A673 (cell line): ENCODE results near the gene GABRR2. TPM values are rescaled to one million over a fixed set of nuclear protein-coding genes. Genes with fewer than 3 reads are reported as not detected.
"Not testable (repeated sequence)": the region's sequence is repeated elsewhere in the genome, so short reads cannot be mapped to it uniquely, and the experiment has no call there.

ENCODE experiments used
- BruUV-seq: library from RNA; stranded (reverse); fragments of 400-500 nt; replicated peaks from 2 replicates; lab custom pipeline; 2021; lab: Mats Ljungman, UMichigan
- CTCF ChIA-PET: fragments of 300-600 bp; sonication (Branson Sonifier 250); formaldehyde crosslinking; loops from one replicate; lab custom pipeline; 2022; ENCODE audit warnings: antibody characterized with exemption; lab: Charles Lee
- POLR2A ChIA-PET: fragments of 300-600 bp; sonication (Branson Sonifier 250); formaldehyde crosslinking; loops from one replicate; lab custom pipeline; 2022; ENCODE audit warnings: antibody characterized with exemption; ENCODE audit not compliant: low non-redundant PET; lab: Charles Lee
- DNase-seq: peaks from one replicate; pipeline ENCODE4 v3.0.0-alpha.2; 2015; ENCODE audit warnings: low spot score
- H3K27ac ChIP-seq: fragments of 200-600 bp; sonication (generic); 2 replicates; pipeline ENCODE4 v1.5.1; 2016; ENCODE audit warnings: mixed run types, low read depth, mild to moderate bottlenecking, mixed read lengths, antibody characterized with exemption, low read length; ENCODE audit not compliant: poor library complexity, severe bottlenecking
- H3K27me3 ChIP-seq: fragments of 200-600 bp; sonication (generic); replicated peaks from 2 replicates; pipeline ENCODE4 v1.6.1; 2017; ENCODE audit warnings: mixed run types, low read depth, mild to moderate bottlenecking, mixed read lengths, antibody characterized with exemption, low read length; ENCODE audit not compliant: insufficient read depth, poor library complexity
- H3K36me3 ChIP-seq: fragments of 200-600 bp; sonication (generic); 2 replicates; pipeline ENCODE4 v1.6.1; 2016; ENCODE audit warnings: mixed run types, mild to moderate bottlenecking, mixed read lengths, antibody characterized with exemption, low read length; ENCODE audit not compliant: insufficient read depth, poor library complexity, severe bottlenecking
- H3K4me1 ChIP-seq: fragments of 200-600 bp; sonication (generic); 2 replicates; pipeline ENCODE4 v1.6.1; 2017; ENCODE audit warnings: mixed run types, mild to moderate bottlenecking, mixed read lengths, antibody characterized with exemption, low read length; ENCODE audit not compliant: insufficient read depth, poor library complexity, severe bottlenecking
- H3K4me3 ChIP-seq: fragments of 200-600 bp; sonication (generic); 2 replicates; pipeline ENCODE4 v1.5.1; 2016; ENCODE audit warnings: low read depth, mixed run types, mild to moderate bottlenecking, mixed read lengths, low read length; ENCODE audit not compliant: poor library complexity, severe bottlenecking
- H3K9me3 ChIP-seq: fragments of 200-600 bp; sonication (generic); 2 replicates; pipeline ENCODE4 v1.6.1; 2016; ENCODE audit warnings: mixed run types, low read depth, mild to moderate bottlenecking, mixed read lengths, antibody characterized with exemption, low read length; ENCODE audit not compliant: poor library complexity, severe bottlenecking
- CTCF ChIP-seq: fragments of 300-800, 200-600 bp; sonication (generic); conservative IDR thresholded peaks from 2 replicates; pipeline ENCODE4 v1.5.1; 2017; ENCODE audit warnings: low read depth, mild to moderate bottlenecking, antibody characterized with exemption, low read length, moderate library complexity, mixed read lengths
- EZH2 ChIP-seq: fragments of 200-600 bp; sonication (generic); IDR thresholded peaks from 2 replicates; pipeline ENCODE4 v1.6.1; 2017; ENCODE audit warnings: borderline replicate concordance, low read depth, mild to moderate bottlenecking, mixed read lengths, antibody characterized with exemption, low read length; ENCODE audit not compliant: poor library complexity, severe bottlenecking
- intact Hi-C: fragments of 100-400 bp; cut with micrococcal nuclease; formaldehyde crosslinking; loops from one replicate; pipeline ENCODE4 v1.10.0; 2022; ENCODE audit not compliant: unreplicated experiment
- total RNA-seq: library from RNA; stranded (reverse); gene quantifications from 2 replicates; pipeline ENCODE4 v1.2.3, GENCODE V29; 2021

Gene GABRR2
- total RNA-seq, 1 experiment from 2014 or later, result 0.67 TPM

GRCh38 chr6:89239338-89239737, 75.8 kb downstream of the GABRR2 start:
- Histone ChIP-seq H3K27ac (no peak overlapping the region), H3K4me3 (no peak overlapping the region), H3K27me3 (no peaks in the 10 kb centered on the region), H3K4me1 (peaks cover 33% of the 10 kb centered on the region), H3K36me3 (no peaks in the 10 kb centered on the region), H3K9me3 (no peaks in the 10 kb centered on the region)
- peak; percentile 78 for DNase-seq
- POLR2A ChIA-PET, result interaction anchor here (0.6 kb wide), 2 partner anchors 15 to 111 kb away, joined by 4 to 7 read pairs; no protein-coding TSS in a partner anchor
- CTCF ChIA-PET, result interaction anchor here (0.6 to 0.7 kb wide), 4 partner anchors 16 to 576 kb away, joined by 3 to 5 read pairs (median 4); no protein-coding TSS in a partner anchor
- intact Hi-C loops, result no loop called here
- BruUV-seq, result no TSS peak
- TF ChIP-seq EZH2 (no peak), CTCF (peak; percentile 77)

- Histone ChIP-seq H3K4me3 (no peak overlapping the region), H3K27ac (no peak overlapping the region), H3K4me1 (peaks cover 17% of the 10 kb centered on the region), H3K27me3 (no peaks in the 10 kb centered on the region), H3K9me3 (no peaks in the 10 kb centered on the region), H3K36me3 (no peaks in the 10 kb centered on the region)
- ChIA-PET POLR2A (no interaction called here), CTCF (no interaction called here)
- intact Hi-C loops, result no loop called here
- no peak for TF ChIP-seq CTCF
- no peak for TF ChIP-seq EZH2
- DNase-seq, result no peak
- no TSS peak for BruUV-seq
Measured at GRCh38 chr6:89237158-89237557, 77.9 kb downstream of the GABRR2 start.

DNA sequence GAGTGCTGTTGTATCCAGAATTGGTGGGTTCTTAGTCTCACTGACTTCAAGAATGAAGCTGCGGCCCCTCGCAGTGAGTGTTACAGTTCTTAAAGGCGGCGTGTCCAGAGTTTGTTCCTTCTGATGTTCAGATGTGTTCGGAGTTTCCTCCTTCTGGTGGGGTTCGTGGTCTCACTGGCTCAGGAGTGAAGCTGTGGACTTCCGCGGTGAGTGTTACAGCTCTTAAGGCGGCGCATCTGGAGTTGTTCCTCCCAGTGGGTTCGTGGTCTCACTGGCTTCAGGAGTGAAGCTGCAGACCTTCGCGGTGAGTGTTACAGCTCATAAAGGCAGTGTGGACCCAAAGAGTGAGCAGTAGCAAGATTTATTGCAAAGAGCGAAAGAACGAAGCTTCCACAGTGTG, 81.5 kb downstream of the GABRR2 start:
- H3K9me3 ChIP-seq, H3K27ac ChIP-seq, POLR2A ChIA-PET, DNase-seq, H3K36me3 ChIP-seq, BruUV-seq, H3K4me3 ChIP-seq, H3K27me3 ChIP-seq, H3K4me1 ChIP-seq, CTCF ChIA-PET, intact Hi-C loops: not testable (repeated sequence)

DNA sequence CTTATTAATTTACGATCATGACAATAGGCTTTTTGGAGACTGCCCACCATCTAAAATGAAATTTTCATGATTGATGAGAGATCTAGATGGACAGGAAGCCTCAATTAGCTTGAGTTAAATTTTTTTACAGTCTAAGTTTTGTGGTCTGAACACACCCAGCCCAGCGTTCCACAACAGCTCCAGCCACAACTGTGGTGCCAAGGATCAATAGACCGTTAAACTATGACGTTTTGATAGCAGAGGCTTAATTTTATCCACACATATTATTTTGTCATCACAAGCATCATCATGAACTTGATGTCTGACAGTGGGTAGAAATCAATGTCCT, 92.4 kb downstream of the GABRR2 start:
- TF ChIP-seq EZH2 (no peak), CTCF (no peak)
- H3K9me3 ChIP-seq, result no peaks in the 10 kb centered on the region
- no peak overlapping the region for H3K4me3 ChIP-seq
- POLR2A ChIA-PET, result no interaction called here
- no peaks in the 10 kb centered on the region for H3K36me3 ChIP-seq
- intact Hi-C loops, result no loop called here
- no peaks in the 10 kb centered on the region for H3K27me3 ChIP-seq
- no peak for DNase-seq
- H3K27ac ChIP-seq, result no peak overlapping the region
- no TSS peak for BruUV-seq
- no peaks in the 10 kb centered on the region for H3K4me1 ChIP-seq
- CTCF ChIA-PET, result no interaction called here
